AG04449 (cell line): ENCODE measurements around the gene SLC28A2.

Experiments
- CTCF ChIA-PET: fragments of 350-600 bp; formaldehyde crosslinking; extraction: SDS; loops from one replicate; lab custom pipeline; 2021; ENCODE audit warnings: antibody characterized with exemption; lab: Yijun Ruan, JAX
- POLR2A ChIA-PET: fragments of 400-600, 350-600 bp; formaldehyde crosslinking; extraction: SDS; loops from one replicate; lab custom pipeline; 2020; ENCODE audit warnings: antibody characterized with exemption, inconsistent platforms; lab: Yijun Ruan, JAX
- DNase-seq: peaks from one replicate; pipeline ENCODE4 v3.0.0-alpha.2; 2010; ENCODE audit warnings: low read depth, low spot score
- H3K4me3 ChIP-seq: 2 replicates; pipeline ENCODE4 v1.5.1; 2011; ENCODE audit warnings: low read depth, mild to moderate bottlenecking, control low read depth, low read length
- CTCF ChIP-seq: IDR thresholded peaks from one replicate; pipeline ENCODE4 v1.5.1; 2011; ENCODE audit warnings: mild to moderate bottlenecking, moderate library complexity, low read length, control low read depth, inconsistent platforms; ENCODE audit not compliant: insufficient read depth; ENCODE audit errors: missing control alignments

SLC28A2 gene

DNA sequence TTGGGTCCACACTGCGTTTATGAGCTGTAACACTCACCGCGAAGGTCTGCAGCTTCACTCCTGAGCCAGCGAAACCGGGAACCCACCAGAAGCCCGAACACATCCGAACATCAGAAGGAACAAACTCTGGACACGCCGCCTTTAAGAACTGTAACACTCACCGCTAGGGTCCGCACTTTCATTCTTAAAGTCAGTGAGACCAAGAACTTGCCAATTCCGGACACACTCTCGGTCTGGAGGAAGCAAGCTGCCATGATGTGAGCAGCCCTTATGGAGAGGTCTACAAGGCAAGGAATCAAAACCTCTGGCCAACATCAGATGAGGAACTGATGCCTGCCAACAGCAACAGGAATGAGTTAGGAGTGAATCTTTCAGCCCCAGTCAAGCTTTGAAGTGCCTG lies 62.9 kb downstream of the SLC28A2 start:
- ChIA-PET POLR2A (no interaction called here), CTCF (interaction anchor here (0.6 to 1.2 kb wide), 2 partner anchors 40 to 62 kb away, joined by 3 read pairs; no protein-coding TSS in a partner anchor)
- TF ChIP-seq CTCF: no peak
- H3K4me3 ChIP-seq: no peak overlapping the region
- no peak for DNase-seq

- H3K4me3 ChIP-seq: no peak overlapping the region
- POLR2A ChIA-PET: no interaction called here
- no peak for TF ChIP-seq CTCF
- CTCF ChIA-PET: no interaction called here
- no peak for DNase-seq
Measured at GRCh38 chr15:45319472-45320214, 67.6 kb downstream of the SLC28A2 start.

DNA sequence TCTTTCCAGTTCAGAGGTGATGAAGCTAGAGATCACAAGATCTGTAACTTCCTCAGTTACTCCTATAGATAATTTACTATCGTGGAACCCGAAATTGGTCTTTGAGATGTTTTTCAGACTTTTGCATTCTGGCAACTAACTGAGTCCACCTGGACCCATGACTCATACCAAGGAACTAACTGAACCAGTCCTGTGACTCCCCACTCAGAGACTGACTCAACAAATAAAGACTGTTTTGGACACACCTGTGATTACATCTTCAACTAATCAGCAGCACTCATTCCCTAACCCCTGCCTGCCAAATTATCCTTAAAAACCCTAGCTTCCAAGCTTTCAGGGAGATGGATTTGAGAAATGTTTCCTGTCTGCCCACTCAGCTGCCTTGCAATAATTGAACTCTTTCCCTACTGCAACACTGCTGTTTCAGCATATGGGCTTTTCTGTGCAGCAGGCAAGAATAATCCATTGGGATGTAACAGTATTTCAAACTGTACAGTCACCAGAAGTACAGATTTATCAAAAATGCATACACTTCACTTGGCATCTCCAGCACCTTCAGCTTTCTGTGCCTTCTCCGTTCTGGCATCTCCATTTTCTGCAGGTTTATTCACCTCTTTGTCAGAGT lies 68.7 kb downstream of the SLC28A2 start:
- ChIA-PET CTCF (interaction anchor here (1.1 kb wide), 1 partner anchor 115 kb away, joined by 3 read pairs; no protein-coding TSS in a partner anchor), POLR2A (no interaction called here)
- no peak for TF ChIP-seq CTCF
- no peak for DNase-seq
- H3K4me3 ChIP-seq: no peak overlapping the region

DNA sequence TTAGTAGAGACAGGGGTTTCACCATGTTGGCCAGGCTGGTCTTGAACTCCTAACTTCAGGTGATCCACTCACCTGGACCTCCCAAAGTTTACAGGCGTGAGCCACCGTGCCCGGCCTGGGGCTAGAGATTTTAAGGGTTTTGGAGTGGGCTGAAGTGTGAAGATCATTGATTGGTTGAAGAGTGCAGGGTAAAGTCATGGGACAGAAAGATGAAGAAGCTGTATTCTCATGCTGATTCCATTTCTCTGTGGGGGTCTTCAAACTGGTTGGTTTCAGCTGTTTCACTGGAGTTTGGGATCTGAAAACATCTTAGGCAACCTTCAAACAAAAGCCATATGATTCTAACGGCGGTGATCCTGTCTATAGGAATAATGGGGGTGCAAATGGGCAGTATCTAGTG lies 74.2 kb downstream of the SLC28A2 start:
- no peak for TF ChIP-seq CTCF
- ChIA-PET POLR2A (no interaction called here), CTCF (interaction anchor here (1.1 kb wide), 1 partner anchor 73 kb away, joined by 3 read pairs; no protein-coding TSS in a partner anchor)
- DNase-seq: no peak
- no peak overlapping the region for H3K4me3 ChIP-seq

- H3K4me3 ChIP-seq: no peak overlapping the region
- TF ChIP-seq CTCF: no peak
- ChIA-PET POLR2A (no interaction called here), CTCF (interaction anchor here (1.1 kb wide), 1 partner anchor 72 kb away, joined by 3 read pairs; no protein-coding TSS in a partner anchor)
- no peak for DNase-seq
Measured at GRCh38 chr15:45326741-45327140, 74.7 kb downstream of the SLC28A2 start.
